Keratinocyte (primary cell): ENCODE results near the gene ALKAL2. TPM values are rescaled to one million over a fixed set of nuclear protein-coding genes. Genes with fewer than 3 reads are reported as not detected.

Experiments used
- DNase-seq: peaks from one replicate; pipeline ENCODE4 v3.0.0-alpha.2; 2011; ENCODE audit warnings: low read depth, missing footprints, low spot score
- FAIRE-seq: peaks from 2 replicates; lab custom pipeline; 2011; peaks lifted over from hg19 to GRCh38; lab: Jason Lieb, UNC
- H2AFZ ChIP-seq: 2 replicates; pipeline ENCODE4 v1.6.0; 2012; ENCODE audit warnings: low read length, control low read depth, inconsistent platforms; ENCODE audit not compliant: control insufficient read depth
- H3K27ac ChIP-seq: 2 replicates; pipeline ENCODE4 v1.5.1; 2011; ENCODE audit warnings: low read length; ENCODE audit not compliant: control insufficient read depth, insufficient read depth
- H3K27me3 ChIP-seq: 3 replicates; pipeline ENCODE4 v1.6.0; 2011; ENCODE audit warnings: low read length; ENCODE audit not compliant: control insufficient read depth, insufficient read depth; ENCODE audit errors: extremely low read depth
- H3K36me3 ChIP-seq, 2 experiments: 2 replicates in 1 of 2; 3 replicates in 1 of 2; pipeline ENCODE4 v1.5.1; 2011; ENCODE audit warnings: low read length in 2 of 2, mild to moderate bottlenecking in 1 of 2; ENCODE audit not compliant: control insufficient read depth in 2 of 2, insufficient read depth in 2 of 2; ENCODE audit errors: extremely low read depth in 1 of 2
- H3K4me1 ChIP-seq: 3 replicates; pipeline ENCODE4 v1.5.1; 2011; ENCODE audit warnings: low read length; ENCODE audit not compliant: control insufficient read depth, insufficient read depth; ENCODE audit errors: extremely low read depth
- H3K4me2 ChIP-seq: 3 replicates; pipeline ENCODE4 v1.6.0; 2011; ENCODE audit warnings: low read depth, low read length; ENCODE audit not compliant: control insufficient read depth, insufficient read depth; ENCODE audit errors: extremely low read depth
- H3K4me3 ChIP-seq, 3 experiments: fragments of 200-600 bp in 1 of 3; sonication (generic) in 1 of 3; 2 replicates in 2 of 3; 3 replicates in 1 of 3; pipeline ENCODE4 v1.5.1; 2011 to 2016; ENCODE audit warnings: low read length in 3 of 3, mild to moderate bottlenecking in 3 of 3, control low read depth in 2 of 3, inconsistent platforms in 1 of 3, low read depth in 1 of 3, mixed read lengths in 1 of 3, mixed run types in 1 of 3, moderate library complexity in 1 of 3; ENCODE audit not compliant: control insufficient read depth in 2 of 3, insufficient read depth in 2 of 3; ENCODE audit errors: extremely low read depth in 1 of 3
- H3K79me2 ChIP-seq: 2 replicates; pipeline ENCODE4 v1.6.0; 2012; ENCODE audit warnings: low read length; ENCODE audit not compliant: control insufficient read depth, insufficient read depth
- H3K9ac ChIP-seq: 3 replicates; pipeline ENCODE4 v1.6.0; 2011; ENCODE audit warnings: low read length; ENCODE audit not compliant: control insufficient read depth, insufficient read depth; ENCODE audit errors: extremely low read depth
- H3K9me1 ChIP-seq: 3 replicates; pipeline ENCODE4 v1.6.0; 2011; ENCODE audit warnings: low read length; ENCODE audit not compliant: control insufficient read depth, insufficient read depth; ENCODE audit errors: extremely low read depth
- H3K9me3 ChIP-seq: 2 replicates; pipeline ENCODE4 v1.5.1; 2012; ENCODE audit warnings: low read depth, low read length; ENCODE audit not compliant: control insufficient read depth
- H4K20me1 ChIP-seq: 3 replicates; pipeline ENCODE4 v1.6.0; 2011; ENCODE audit warnings: low read length; ENCODE audit not compliant: control insufficient read depth, insufficient read depth; ENCODE audit errors: extremely low read depth
- EZH2 ChIP-seq: IDR thresholded peaks from one replicate; pipeline ENCODE4 v1.6.1; 2012; ENCODE audit warnings: inconsistent platforms, mild to moderate bottlenecking, low read length, moderate library complexity
- dilution Hi-C: fragments of 300-500 bp; cut with MboI; formaldehyde crosslinking; loops from one replicate; pipeline ENCODE4 v1.7.0; 2020; ENCODE audit warnings: low sequenced_read_pairs; ENCODE audit not compliant: extremely low pct_ligation_motif_present
- polyA plus RNA-seq, 5 experiments: library from polyadenylated mRNA; depleted of rRNA in 3 of 5; stranded (reverse) in 3 of 5; stranded (forward) in 1 of 5; unstranded in 1 of 5; fragments of >200 nt; gene quantifications; 1 replicate in 1 of 5; 2 replicates in 3 of 5; 3 replicates in 1 of 5; pipeline versions ENCODE4 v1.2.1 to v1.2.3, GENCODE V29; 2011 to 2012; ENCODE audit warnings: missing spikeins in 2 of 5, low read depth in 1 of 5, low replicate concordance in 1 of 5
- TF ChIP-seq, protein P1 (sequence below), 3 experiments: IDR thresholded peaks in 1 of 3; conservative IDR thresholded peaks in 1 of 3; optimal IDR thresholded peaks in 1 of 3; 2 replicates in 2 of 3; 3 replicates in 1 of 3; pipeline versions ENCODE3 to v1.5.1; 2011; ENCODE audit warnings: low read length in 3 of 3, mild to moderate bottlenecking in 3 of 3, moderate library complexity in 2 of 3, control low read depth in 1 of 3, inconsistent platforms in 1 of 3; ENCODE audit not compliant: insufficient read depth in 2 of 3; ENCODE audit errors: extremely low read depth in 1 of 3

ALKAL2 gene
- polyA plus RNA-seq, 1 donor (not counting 4 experiments of a cell fraction or from before 2014, with no cell fraction given): not detected

GRCh38 chr2:246489-247144 is 41.3 kb downstream of the ALKAL2 start:
- Histone ChIP-seq H3K4me2 (no peak overlapping the region), H3K9ac (no peak overlapping the region), H3K36me3 (peaks cover 6 to 8% of the 10 kb centered on the region in 2 experiments), H3K27me3 (no peaks in the 10 kb centered on the region), H3K79me2 (no peaks in the 10 kb centered on the region), H3K4me1 (no peaks in the 10 kb centered on the region), H3K27ac (no peak overlapping the region), H3K4me3 (no peak overlapping the region), H3K9me1 (no peaks in the 10 kb centered on the region), H3K9me3 (no peaks in the 10 kb centered on the region), H4K20me1 (no peaks in the 10 kb centered on the region), H2AFZ (no peak overlapping the region)
- dilution Hi-C loops: no loop called here
- no peak for TF ChIP-seq EZH2
- TF ChIP-seq, protein P1, sequence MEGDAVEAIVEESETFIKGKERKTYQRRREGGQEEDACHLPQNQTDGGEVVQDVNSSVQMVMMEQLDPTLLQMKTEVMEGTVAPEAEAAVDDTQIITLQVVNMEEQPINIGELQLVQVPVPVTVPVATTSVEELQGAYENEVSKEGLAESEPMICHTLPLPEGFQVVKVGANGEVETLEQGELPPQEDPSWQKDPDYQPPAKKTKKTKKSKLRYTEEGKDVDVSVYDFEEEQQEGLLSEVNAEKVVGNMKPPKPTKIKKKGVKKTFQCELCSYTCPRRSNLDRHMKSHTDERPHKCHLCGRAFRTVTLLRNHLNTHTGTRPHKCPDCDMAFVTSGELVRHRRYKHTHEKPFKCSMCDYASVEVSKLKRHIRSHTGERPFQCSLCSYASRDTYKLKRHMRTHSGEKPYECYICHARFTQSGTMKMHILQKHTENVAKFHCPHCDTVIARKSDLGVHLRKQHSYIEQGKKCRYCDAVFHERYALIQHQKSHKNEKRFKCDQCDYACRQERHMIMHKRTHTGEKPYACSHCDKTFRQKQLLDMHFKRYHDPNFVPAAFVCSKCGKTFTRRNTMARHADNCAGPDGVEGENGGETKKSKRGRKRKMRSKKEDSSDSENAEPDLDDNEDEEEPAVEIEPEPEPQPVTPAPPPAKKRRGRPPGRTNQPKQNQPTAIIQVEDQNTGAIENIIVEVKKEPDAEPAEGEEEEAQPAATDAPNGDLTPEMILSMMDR (optimal IDR thresholded peaks at IDR 0.05 in 1 of 3, IDR thresholded peaks at IDR 0.05 in 1 of 3, conservative IDR thresholded peaks at IDR 0.05 in 1 of 3; ENCODE audit: extremely low read depth in 1 of 3, insufficient read depth in 2 of 3, low read length in 3 of 3): peak; percentile 48 to 73 (median 53)
- DNase-seq (no peak), FAIRE-seq (peak; percentile 67)

- Histone ChIP-seq H3K9me1 (no peaks in the 10 kb centered on the region), H3K4me1 (no peaks in the 10 kb centered on the region), H3K27ac (no peak overlapping the region), H3K9me3 (no peaks in the 10 kb centered on the region), H3K36me3 (peaks cover 6 to 13% of the 10 kb centered on the region in 2 experiments), H3K79me2 (no peaks in the 10 kb centered on the region), H3K27me3 (no peaks in the 10 kb centered on the region), H3K4me2 (no peak overlapping the region), H2AFZ (no peak overlapping the region), H4K20me1 (no peaks in the 10 kb centered on the region), H3K4me3 (no peak overlapping the region), H3K9ac (no peak overlapping the region)
- DNase-seq (no peak), FAIRE-seq (no peak)
- dilution Hi-C loops: no loop called here
- TF ChIP-seq EZH2: no peak
- TF ChIP-seq, protein P1 (optimal IDR thresholded peaks at IDR 0.05 in 1 of 3, IDR thresholded peaks at IDR 0.05 in 1 of 3, conservative IDR thresholded peaks at IDR 0.05 in 1 of 3; ENCODE audit: extremely low read depth in 1 of 3, insufficient read depth in 2 of 3, low read length in 3 of 3): no peak
Measured at GRCh38 chr2:244547-244946, 43.3 kb downstream of the ALKAL2 start.
